Kidney epithelial cell (primary cell): ENCODE results near the gene IL1F10. TPM values are rescaled to one million over a fixed set of nuclear protein-coding genes. Genes with fewer than 3 reads are reported as not detected.

Experiments used
- DNase-seq: peaks from one replicate; pipeline ENCODE4 v3.0.0-alpha.2; 2010; ENCODE audit warnings: low read depth
- H3K27me3 ChIP-seq: 2 replicates; pipeline ENCODE4 v1.6.0; 2011; ENCODE audit warnings: low read length; ENCODE audit not compliant: control insufficient read depth, insufficient read depth
- H3K36me3 ChIP-seq: 2 replicates; pipeline ENCODE4 v1.5.1; 2011; ENCODE audit warnings: low read length; ENCODE audit not compliant: control insufficient read depth, insufficient read depth
- H3K4me3 ChIP-seq: 2 replicates; pipeline ENCODE4 v1.5.1; 2011; ENCODE audit warnings: low read depth, mild to moderate bottlenecking, control low read depth, low read length
- CTCF ChIP-seq: IDR thresholded peaks from 2 replicates; pipeline ENCODE4 v1.5.1; 2011; ENCODE audit warnings: mild to moderate bottlenecking, moderate library complexity, low read length, control low read depth, inconsistent platforms; ENCODE audit not compliant: insufficient read depth, poor library complexity, severe bottlenecking
- total RNA-seq: library from RNA; depleted of rRNA; stranded (reverse); fragments of >200 nt; gene quantifications from 2 replicates; pipeline ENCODE4 v1.2.3, GENCODE V29; 2015

Gene IL1F10
- total RNA-seq, 1 donor from 2014 or later, result not detected

GRCh38 chr2:113116100-113116958 lies 48.6 kb downstream of the IL1F10 start:
- TF ChIP-seq CTCF, result no peak
- Histone ChIP-seq H3K4me3 (no peak overlapping the region), H3K36me3 (no peaks in the 10 kb centered on the region), H3K27me3 (no peaks in the 10 kb centered on the region)
- DNase-seq, result no peak

- Histone ChIP-seq H3K27me3 (no peaks in the 10 kb centered on the region), H3K4me3 (no peak overlapping the region), H3K36me3 (no peaks in the 10 kb centered on the region)
- DNase-seq, result peak; percentile 52
- TF ChIP-seq CTCF, result no peak
These were observed 49.9 kb downstream of the IL1F10 start for GRCh38 chr2:113117541-113118262.

- Histone ChIP-seq H3K4me3 (no peak overlapping the region), H3K27me3 (no peaks in the 10 kb centered on the region), H3K36me3 (no peaks in the 10 kb centered on the region)
- no peak for DNase-seq
- no peak for TF ChIP-seq CTCF
These were observed 50.5 kb downstream of the IL1F10 start for GRCh38 chr2:113118263-113118657.

GRCh38 chr2:113119111-113119510 lies 51.3 kb downstream of the IL1F10 start:
- no peaks in the 10 kb centered on the region for H3K36me3 ChIP-seq
- H3K4me3 ChIP-seq, result no peak overlapping the region
- H3K27me3 ChIP-seq, result no peaks in the 10 kb centered on the region
- TF ChIP-seq CTCF, result no peak
- no peak for DNase-seq

GRCh38 chr2:113120861-113121260 lies 53.1 kb downstream of the IL1F10 start:
- H3K36me3 ChIP-seq, result no peaks in the 10 kb centered on the region
- H3K4me3 ChIP-seq, result no peak overlapping the region
- no peak for DNase-seq
- no peak for TF ChIP-seq CTCF
- H3K27me3 ChIP-seq, result no peaks in the 10 kb centered on the region
